Endothelial cell of umbilical vein (primary cell): ENCODE results near the gene MPDZ. TPM values are rescaled to one million over a fixed set of nuclear protein-coding genes. Genes with fewer than 3 reads are reported as not detected.

Experiments
- BruUV-seq: library from RNA; stranded (reverse); fragments of 400-500 nt; replicated peaks from 2 replicates; lab custom pipeline; 2021; lab: Mats Ljungman, UMichigan
- CTCF ChIA-PET: fragments of 300-600, 350-600 bp; sonication (Branson Sonifier 250); formaldehyde crosslinking; loops from one replicate; lab custom pipeline; 2021; ENCODE audit warnings: antibody characterized with exemption, inconsistent platforms; lab: Charles Lee
- POLR2A ChIA-PET: fragments of 300-600, 350-600 bp; sonication (Branson Sonifier 250); formaldehyde crosslinking; loops from one replicate; lab custom pipeline; 2021; ENCODE audit warnings: antibody characterized with exemption, inconsistent platforms; lab: Charles Lee
- DNase-seq: peaks from one replicate; pipeline ENCODE4 v3.0.0-alpha.2; 2011; ENCODE audit warnings: low read depth, low spot score
- FAIRE-seq: peaks from 2 replicates; lab custom pipeline; 2011; peaks lifted over from hg19 to GRCh38; lab: Jason Lieb, UNC
- H2AFZ ChIP-seq: 2 replicates; pipeline ENCODE4 v1.6.0; 2012; ENCODE audit warnings: low read depth, low read length, control low read depth, inconsistent platforms
- H3K27ac ChIP-seq: 2 replicates; pipeline ENCODE4 v1.5.1; 2011; ENCODE audit warnings: low read depth, mild to moderate bottlenecking, control low read depth, low read length, moderate library complexity; ENCODE audit not compliant: insufficient read depth
- H3K27me3 ChIP-seq, 2 experiments: 2 replicates each; pipeline versions ENCODE4 v1.6.0 to v1.6.1; 2011; ENCODE audit warnings: low read length in 2 of 2, mixed read lengths in 1 of 2; ENCODE audit not compliant: control insufficient read depth in 2 of 2, insufficient read depth in 2 of 2
- H3K36me3 ChIP-seq, 2 experiments: 2 replicates in 1 of 2; 3 replicates in 1 of 2; pipeline ENCODE4 v1.5.1; 2011; ENCODE audit warnings: low read length in 2 of 2, mild to moderate bottlenecking in 1 of 2, moderate library complexity in 1 of 2; ENCODE audit not compliant: control insufficient read depth in 2 of 2, insufficient read depth in 2 of 2; ENCODE audit errors: extremely low read depth in 1 of 2
- H3K4me1 ChIP-seq: 3 replicates; pipeline ENCODE4 v1.5.1; 2011; ENCODE audit warnings: mild to moderate bottlenecking, low read length; ENCODE audit not compliant: control insufficient read depth, insufficient read depth; ENCODE audit errors: extremely low read depth
- H3K4me2 ChIP-seq: 2 replicates; pipeline ENCODE4 v1.6.1; 2011; ENCODE audit warnings: low read length, control low read depth, mixed read lengths; ENCODE audit not compliant: insufficient read depth
- H3K4me3 ChIP-seq, 3 experiments: fragments of 200-600 bp in 1 of 3; sonication (generic), shearing (Covaris generic) in 1 of 3; replicated peaks in 1 of 3; 2 replicates each; pipeline ENCODE4 v1.5.1; 2011 to 2016; ENCODE audit warnings: control low read depth in 3 of 3, low read length in 3 of 3, mild to moderate bottlenecking in 2 of 3, inconsistent platforms in 1 of 3, low read depth in 1 of 3, moderate library complexity in 1 of 3; ENCODE audit not compliant: insufficient read depth in 1 of 3
- H3K79me2 ChIP-seq: 2 replicates; pipeline ENCODE4 v1.6.0; 2012; ENCODE audit warnings: low read length, inconsistent platforms; ENCODE audit not compliant: control insufficient read depth, insufficient read depth
- H3K9ac ChIP-seq: replicated peaks from 2 replicates; pipeline ENCODE3; 2011; ENCODE audit warnings: low read length, control low read depth; ENCODE audit not compliant: insufficient read depth; ENCODE audit errors: extremely low read depth
- H3K9me1 ChIP-seq: replicated peaks from 3 replicates; pipeline ENCODE4 v1.6.0; 2011; ENCODE audit warnings: mild to moderate bottlenecking, low read length; ENCODE audit not compliant: control insufficient read depth, insufficient read depth; ENCODE audit errors: extremely low read depth
- H3K9me3 ChIP-seq: replicated peaks from 2 replicates; pipeline ENCODE4 v1.5.1; 2012; ENCODE audit warnings: low read length, inconsistent platforms; ENCODE audit not compliant: control insufficient read depth, insufficient read depth
- H4K20me1 ChIP-seq: replicated peaks from 2 replicates; pipeline ENCODE3; 2011; ENCODE audit warnings: mild to moderate bottlenecking, low read length; ENCODE audit not compliant: control insufficient read depth, insufficient read depth; ENCODE audit errors: extremely low read depth
- CTCF ChIP-seq, 2 donors: IDR thresholded peaks; 1 replicate in 1 of 2; 2 replicates in 1 of 2; pipeline ENCODE4 v1.5.1; 2011; ENCODE audit warnings: low read length in 2 of 2, mild to moderate bottlenecking in 2 of 2, moderate library complexity in 2 of 2, control low read depth in 1 of 2, inconsistent platforms in 1 of 2, low read depth in 1 of 2; ENCODE audit not compliant: insufficient read depth in 1 of 2; ENCODE audit errors: extremely low read depth in 1 of 2
- EZH2 ChIP-seq: IDR thresholded peaks from 2 replicates; pipeline ENCODE4 v1.6.1; 2012; ENCODE audit warnings: borderline replicate concordance, low read depth, mild to moderate bottlenecking, moderate library complexity, low read length, inconsistent platforms; ENCODE audit not compliant: severe bottlenecking
- FOS ChIP-seq: IDR thresholded peaks from 2 replicates; pipeline ENCODE4 v1.6.1; 2011; ENCODE audit warnings: mild to moderate bottlenecking, low read length, moderate library complexity, borderline replicate concordance; ENCODE audit not compliant: insufficient read depth
- GATA2 ChIP-seq: IDR thresholded peaks from 2 replicates; pipeline ENCODE4 v1.7.0; 2011; ENCODE audit warnings: low read depth, mild to moderate bottlenecking, moderate library complexity, mixed read lengths, low read length; ENCODE audit not compliant: insufficient read length, insufficient read depth
- JUN ChIP-seq: IDR thresholded peaks from 2 replicates; pipeline ENCODE4 v1.6.1; 2011; ENCODE audit warnings: borderline replicate concordance, low read depth; ENCODE audit not compliant: insufficient read length, insufficient read depth
- MYC ChIP-seq: IDR thresholded peaks from one replicate; pipeline ENCODE4 v1.6.1; 2011; ENCODE audit warnings: mild to moderate bottlenecking, low read depth, low read length
- POLR2A ChIP-seq: IDR thresholded peaks from 2 replicates; pipeline ENCODE4 v1.6.1; 2012; ENCODE audit warnings: low read depth, mild to moderate bottlenecking, control low read depth, low read length
- POLR2AphosphoS5 ChIP-seq: IDR thresholded peaks from 2 replicates; pipeline ENCODE4 v1.6.1; 2012; ENCODE audit warnings: low read depth, mild to moderate bottlenecking, control low read depth, low read length, moderate library complexity; ENCODE audit not compliant: insufficient read depth
- dilution Hi-C: fragments of 300-500 bp; cut with MboI; formaldehyde crosslinking; loops from one replicate; pipeline ENCODE4 v1.15.0; 2019; ENCODE audit warnings: low sequenced_read_pairs; ENCODE audit not compliant: extremely low pct_ligation_motif_present
- intact Hi-C: fragments of 100-400 bp; cut with micrococcal nuclease; formaldehyde crosslinking; loops from one replicate; pipeline ENCODE4 v1.10.0; 2022
- polyA plus RNA-seq, 4 experiments: library from polyadenylated mRNA; depleted of rRNA in 3 of 4; stranded (reverse) in 3 of 4; unstranded in 1 of 4; fragments of >200 nt; gene quantifications; 2 replicates each; pipeline versions ENCODE4 v1.2.1 to v1.2.3, GENCODE V29; 2011 to 2012; ENCODE audit warnings: missing spikeins in 1 of 4
- total RNA-seq: library from RNA; stranded (reverse); gene quantifications from 2 replicates; pipeline ENCODE4 v1.2.3, GENCODE V29; 2021
- TF ChIP-seq, protein P1 (sequence below): IDR thresholded peaks from 2 replicates; pipeline ENCODE4 v1.6.1; 2011; ENCODE audit not compliant: insufficient read depth, insufficient read length

Gene MPDZ
- total and polyA plus RNA-seq, 2 donors (not counting 3 experiments of a cell fraction or from before 2014, with no cell fraction given) = 22.3 to 54.4 TPM

GRCh38 chr9:13163287-13163686 lies 116.2 kb downstream of the MPDZ start:
- Histone ChIP-seq H2AFZ (no peak overlapping the region), H3K79me2 (no peaks in the 10 kb centered on the region), H4K20me1 (no peaks in the 10 kb centered on the region), H3K36me3 (peaks cover 5 to 8% of the 10 kb centered on the region in 2 experiments), H3K27me3 (no peaks in the 10 kb centered on the region), H3K27ac (no peak overlapping the region), H3K9ac (no peak overlapping the region), H3K4me3 (no peak overlapping the region), H3K4me2 (no peak overlapping the region), H3K9me1 (no peaks in the 10 kb centered on the region), H3K4me1 (no peaks in the 10 kb centered on the region), H3K9me3 (no peaks in the 10 kb centered on the region)
- no TSS peak for BruUV-seq
- dilution Hi-C loops (no loop called here), intact Hi-C loops (no loop called here)
- FAIRE-seq = no peak
- ChIA-PET CTCF (no interaction called here), POLR2A (no interaction called here)
- TF ChIP-seq MYC (no peak), POLR2AphosphoS5 (no peak), POLR2A (no peak), CTCF (IDR thresholded peaks at IDR 0.05; ENCODE audit: extremely low read depth in 1 of 2, insufficient read depth in 1 of 2, low read depth in 1 of 2, low read length in 2 of 2) (no peak), EZH2 (no peak)
- TF ChIP-seq, protein P1, sequence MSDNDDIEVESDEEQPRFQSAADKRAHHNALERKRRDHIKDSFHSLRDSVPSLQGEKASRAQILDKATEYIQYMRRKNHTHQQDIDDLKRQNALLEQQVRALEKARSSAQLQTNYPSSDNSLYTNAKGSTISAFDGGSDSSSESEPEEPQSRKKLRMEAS = no peak
- no peak for DNase-seq

DNA sequence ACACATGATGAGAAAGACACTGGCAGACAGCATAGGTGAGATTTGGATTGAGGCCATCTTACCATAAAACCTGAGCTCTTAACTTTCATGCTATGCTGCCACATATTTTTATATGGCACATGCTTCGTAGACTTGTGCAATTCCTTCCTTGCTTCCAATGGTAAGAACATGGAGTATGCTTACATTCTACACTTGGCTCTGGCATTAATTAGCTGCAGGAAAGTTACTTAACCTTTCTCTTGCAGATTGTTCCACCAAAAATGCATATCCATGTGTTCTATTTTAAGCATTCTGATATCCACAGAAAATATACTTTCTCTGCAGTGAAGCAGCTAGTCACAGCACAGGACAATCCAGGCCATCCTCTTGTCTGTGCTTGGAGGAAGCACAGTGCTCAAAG lies 119.4 kb downstream of the MPDZ start:
- Histone ChIP-seq H3K4me1 (no peaks in the 10 kb centered on the region), H3K9ac (no peak overlapping the region), H2AFZ (no peak overlapping the region), H3K27ac (no peak overlapping the region), H3K36me3 (peaks cover 4 to 5% of the 10 kb centered on the region in 2 experiments), H3K79me2 (no peaks in the 10 kb centered on the region), H3K9me1 (no peaks in the 10 kb centered on the region), H3K9me3 (no peaks in the 10 kb centered on the region), H3K4me2 (no peak overlapping the region), H3K4me3 (no peak overlapping the region), H4K20me1 (no peaks in the 10 kb centered on the region), H3K27me3 (no peaks in the 10 kb centered on the region)
- dilution Hi-C loops = no loop called here
- ChIA-PET CTCF (interaction anchor here (1.2 to 1.5 kb wide), 2 partner anchors 9 to 30 kb away, joined by 3 to 5 read pairs; no protein-coding TSS in a partner anchor), POLR2A (no interaction called here)
- TF ChIP-seq FOS = no peak
- TF ChIP-seq, protein P1 = no peak
- TF ChIP-seq POLR2AphosphoS5 = no peak
- TF ChIP-seq POLR2A = no peak
- no peak for TF ChIP-seq GATA2
- TF ChIP-seq JUN = no peak
- TF ChIP-seq CTCF (IDR thresholded peaks at IDR 0.05; ENCODE audit: extremely low read depth in 1 of 2, insufficient read depth in 1 of 2, low read depth in 1 of 2, low read length in 2 of 2) = no peak
- TF ChIP-seq EZH2 = no peak
- no peak for TF ChIP-seq MYC
- no peak for DNase-seq
- no TSS peak for BruUV-seq
- intact Hi-C loops = no loop called here
- no peak for FAIRE-seq
